ENCODE results near the gene SLC31A1.

GRCh38 chr9:113192455-113192854 lies 28.9 kb upstream of the SLC31A1 start:
- TF ChIP-seq TAF1 (IDR thresholded peaks at IDR 0.05; ENCODE audit: low read depth, low read length) (no peak), POLR2A (IDR thresholded peaks at IDR 0.05; ENCODE audit: low read depth, low read length) (no peak), POLR2AphosphoS5 (IDR thresholded peaks at IDR 0.05; ENCODE audit: low read depth, low read length) (no peak), SPI1 (IDR thresholded peaks at IDR 0.05; ENCODE audit: low read depth, low read length) (no peak), PAX5 (IDR thresholded peaks at IDR 0.05; ENCODE audit: insufficient read depth, low read length, severe bottlenecking) (no peak), POU2F2 (IDR thresholded peaks at IDR 0.05; ENCODE audit: low read depth, low read length) (no peak)

Measured in GM12891 (cell line).